Measurements from ENCODE around the gene ZFP36L1. TPM values are rescaled to one million over a fixed set of nuclear protein-coding genes. Genes with fewer than 3 reads are reported as not detected.

Gene ZFP36L1
- total and polyA plus RNA-seq, 2 experiments from 2014 or later, result 219 to 1,327 TPM

- no peaks in the 10 kb centered on the region for H3K27me3 ChIP-seq
- peaks cover 47% of the 10 kb centered on the region for H3K4me1 ChIP-seq (ENCODE audit: low read depth)
- no peak overlapping the region for H3K4me3 ChIP-seq
- H3K27ac ChIP-seq, result peak overlapping the region; percentile 71
- no peaks in the 10 kb centered on the region for H3K36me3 ChIP-seq
- DNase-seq (ENCODE audit: low read depth in 1 of 2, low spot score in 1 of 2), result no peak
- TF ChIP-seq, protein P1, sequence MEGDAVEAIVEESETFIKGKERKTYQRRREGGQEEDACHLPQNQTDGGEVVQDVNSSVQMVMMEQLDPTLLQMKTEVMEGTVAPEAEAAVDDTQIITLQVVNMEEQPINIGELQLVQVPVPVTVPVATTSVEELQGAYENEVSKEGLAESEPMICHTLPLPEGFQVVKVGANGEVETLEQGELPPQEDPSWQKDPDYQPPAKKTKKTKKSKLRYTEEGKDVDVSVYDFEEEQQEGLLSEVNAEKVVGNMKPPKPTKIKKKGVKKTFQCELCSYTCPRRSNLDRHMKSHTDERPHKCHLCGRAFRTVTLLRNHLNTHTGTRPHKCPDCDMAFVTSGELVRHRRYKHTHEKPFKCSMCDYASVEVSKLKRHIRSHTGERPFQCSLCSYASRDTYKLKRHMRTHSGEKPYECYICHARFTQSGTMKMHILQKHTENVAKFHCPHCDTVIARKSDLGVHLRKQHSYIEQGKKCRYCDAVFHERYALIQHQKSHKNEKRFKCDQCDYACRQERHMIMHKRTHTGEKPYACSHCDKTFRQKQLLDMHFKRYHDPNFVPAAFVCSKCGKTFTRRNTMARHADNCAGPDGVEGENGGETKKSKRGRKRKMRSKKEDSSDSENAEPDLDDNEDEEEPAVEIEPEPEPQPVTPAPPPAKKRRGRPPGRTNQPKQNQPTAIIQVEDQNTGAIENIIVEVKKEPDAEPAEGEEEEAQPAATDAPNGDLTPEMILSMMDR (IDR thresholded peaks at IDR 0.05; ENCODE audit: low read depth, low read length), result no peak
- no peaks in the 10 kb centered on the region for H3K9me3 ChIP-seq (ENCODE audit: low read depth)
Measured at GRCh38 chr14:68738559-68738958, 54.3 kb downstream of the ZFP36L1 start.

Other genes starting within 250 kb of the ZFP36L1 start
- 167 and 169 TPM in 2 replicates for gene ACTN1, start 186.2 kb upstream of the ZFP36L1 start, total RNA-seq
- 171 and 202 TPM in 2 replicates for gene ACTN1, start 186.2 kb upstream of the ZFP36L1 start, polyA plus RNA-seq